Measurements from ENCODE around the gene KMT2A. TPM values are rescaled to one million over a fixed set of nuclear protein-coding genes. Genes with fewer than 3 reads are reported as not detected.

KMT2A gene
- polyA plus RNA-seq, 2 of the 4 experiments (the other 2 are of a cell fraction) = 6.8 to 20.3 TPM

- TF ChIP-seq HDAC2 (IDR thresholded peaks at IDR 0.05) (no peak), MAZ (IDR thresholded peaks at IDR 0.05; ENCODE audit: borderline replicate concordance, low read depth, low read length) (no peak), TFCP2L1 (CRISPR knock-in tag; IDR thresholded peaks at IDR 0.05) (no peak), RAD21 (conservative IDR thresholded peaks at IDR 0.05 in 1 of 2, IDR thresholded peaks at IDR 0.05 in 1 of 2) (no peak), RFX5 (IDR thresholded peaks at IDR 0.05) (no peak), PHF8 (IDR thresholded peaks at IDR 0.05; ENCODE audit: borderline replicate concordance, low read depth) (no peak)
- ATAC-seq (no peak), DNase-seq (ENCODE audit: low read depth in 1 of 2, low spot score in 1 of 2) (no peak), FAIRE-seq (no peak)
- no peaks in the 10 kb centered on the region for H3K9me3 ChIP-seq
- ChIA-PET POLR2A (no interaction called here), CTCF (no interaction called here)
- 67% methylated on average over 5 of the region's 5 CpGs for WGBS (ENCODE audit: missing lambda C conversion rate)
- peaks cover 15% of the 10 kb centered on the region for H3K4me1 ChIP-seq
- no peak overlapping the region for H3K4me3 ChIP-seq
- H3K4me2 ChIP-seq = no peak overlapping the region
- H3K27ac ChIP-seq = no peak overlapping the region
Observed at GRCh38 chr11:118418766-118419165, 17.5 kb upstream of the KMT2A start.

GRCh38 chr11:118427707-118428106 lies 8.6 kb upstream of the KMT2A start:
- no peaks in the 10 kb centered on the region for H3K9me3 ChIP-seq
- H3K27ac ChIP-seq = no peak overlapping the region
- DNase-seq (ENCODE audit: low read depth in 1 of 2, low spot score in 1 of 2) = no peak
- no peak overlapping the region for H3K4me2 ChIP-seq
- ATAC-seq = no peak
- POLR2A ChIA-PET = interaction anchor here (1.3 kb wide), 1 partner anchor 11 kb away, joined by 3 read pairs; no protein-coding TSS in a partner anchor
- FAIRE-seq = no peak
- WGBS (ENCODE audit: missing lambda C conversion rate) = 4% methylated on average over 1 of the region's 1 CpG
- no peaks in the 10 kb centered on the region for H3K4me1 ChIP-seq
- TF ChIP-seq CTCF (IDR thresholded peaks at IDR 0.05) = no peak
- no peak for TF ChIP-seq HOXA7 (CRISPR knock-in tag; IDR thresholded peaks at IDR 0.05)
- no peak for TF ChIP-seq TFCP2L1 (CRISPR knock-in tag; IDR thresholded peaks at IDR 0.05)
- TF ChIP-seq BHLHE40 (IDR thresholded peaks at IDR 0.05; ENCODE audit: low read depth, low read length) = no peak
- no peak for TF ChIP-seq ZSCAN20 (CRISPR knock-in tag; IDR thresholded peaks at IDR 0.05)
- TF ChIP-seq ZC3H11A (IDR thresholded peaks at IDR 0.05) = no peak
- TF ChIP-seq JUN (IDR thresholded peaks at IDR 0.05) = no peak
- no peak for TF ChIP-seq CEBPB (IDR thresholded peaks at IDR 0.05)
- no peak for TF ChIP-seq HEYL (CRISPR knock-in tag; IDR thresholded peaks at IDR 0.05)
- TF ChIP-seq BCL3 (IDR thresholded peaks at IDR 0.05) = no peak
- no peak for TF ChIP-seq ZFP36 (IDR thresholded peaks at IDR 0.05; ENCODE audit: borderline replicate concordance, partially characterized antibody)
- no peak overlapping the region for H3K4me3 ChIP-seq
- CTCF ChIA-PET = interaction anchor here (1.2 kb wide), 1 partner anchor 12 kb away, joined by 3 read pairs; no protein-coding TSS in a partner anchor

- no peak for ATAC-seq
- no peak for DNase-seq (ENCODE audit: low read depth in 1 of 2, low spot score in 1 of 2)
- peaks cover 6% of the 10 kb centered on the region; the same call in 2 of the 3 replicates for H3K4me1 ChIP-seq
- no peak overlapping the region for H3K4me3 ChIP-seq
- H3K4me2 ChIP-seq = no peak overlapping the region
- ChIA-PET CTCF (no interaction called here), POLR2A (no interaction called here)
- TF ChIP-seq EHF (CRISPR knock-in tag; IDR thresholded peaks at IDR 0.05) (no peak), FOSB (CRISPR knock-in tag; IDR thresholded peaks at IDR 0.05) (no peak), RCOR1 (IDR thresholded peaks at IDR 0.05; ENCODE audit: low read depth, low read length) (no peak), NPAS2 (CRISPR knock-in tag; IDR thresholded peaks at IDR 0.05; ENCODE audit: borderline replicate concordance) (no peak), KDM5A (IDR thresholded peaks at IDR 0.05) (no peak), PHF8 (IDR thresholded peaks at IDR 0.05; ENCODE audit: borderline replicate concordance, low read depth) (no peak), HOXB5 (CRISPR knock-in tag; IDR thresholded peaks at IDR 0.05) (no peak), PBX3 (IDR thresholded peaks at IDR 0.05) (no peak), BCL3 (IDR thresholded peaks at IDR 0.05) (no peak)
- 88% methylated on average over 2 of the region's 2 CpGs for WGBS (ENCODE audit: missing lambda C conversion rate)
- H3K27ac ChIP-seq = no peak overlapping the region
- no peaks in the 10 kb centered on the region for H3K9me3 ChIP-seq
- FAIRE-seq = no peak
Observed at GRCh38 chr11:118430956-118431355, 5.3 kb upstream of the KMT2A start.
